ENCODE measurements around the gene RSF1.

Gene RSF1

GRCh38 chr11:77820565-77821348 lies at the start of gene RSF1, which contains the start of gene AAMDC (continued):
- TF ChIP-seq KLF1 (tag by site-specific recombination; IDR thresholded peaks at IDR 0.05) (0 out of 2 replicates have a peak, but pooled peaks have one; percentile 23), YY1 (tag by site-specific recombination; IDR thresholded peaks at IDR 0.05) (peak; percentile 84), ZNF777 (tag by site-specific recombination; IDR thresholded peaks at IDR 0.05; ENCODE audit: borderline replicate concordance) (peak; percentile 69; the same call in 1 of the 2 replicates), ZNF133 (tag by site-specific recombination; IDR thresholded peaks at IDR 0.05) (no peak), ZNF394 (tag by site-specific recombination; IDR thresholded peaks at IDR 0.05; ENCODE audit: borderline replicate concordance) (peak; percentile 52; the same call in 1 of the 2 replicates), ZNF529 (tag by site-specific recombination; IDR thresholded peaks at IDR 0.05; ENCODE audit: insufficient replicate concordance) (no peak), ZNF626 (tag by site-specific recombination; IDR thresholded peaks at IDR 0.05) (no peak), ZEB2 (tag by site-specific recombination; IDR thresholded peaks at IDR 0.05) (peak; percentile 43), BCL11A (tag by site-specific recombination; IDR thresholded peaks at IDR 0.05; ENCODE audit: low read depth) (no peak), ZNF639 (tag by site-specific recombination; IDR thresholded peaks at IDR 0.05) (peak; percentile 23; the same call in 1 of the 2 replicates), ZNF785 (tag by site-specific recombination; IDR thresholded peaks at IDR 0.05) (0 out of 2 replicates have a peak, but pooled peaks have one; percentile 29), ZNF280D (tag by site-specific recombination; IDR thresholded peaks at IDR 0.05) (no peak), ZNF211 (tag by site-specific recombination; IDR thresholded peaks at IDR 0.05; ENCODE audit: low read depth) (no peak), ZNF354C (tag by site-specific recombination; IDR thresholded peaks at IDR 0.05; ENCODE audit: borderline replicate concordance, low read depth) (no peak), KLF8 (tag by site-specific recombination; IDR thresholded peaks at IDR 0.05) (peak; percentile 86), ZNF514 (tag by site-specific recombination; IDR thresholded peaks at IDR 0.05) (no peak), ZNF174 (tag by site-specific recombination; IDR thresholded peaks at IDR 0.05) (no peak), ZNF48 (tag by site-specific recombination; IDR thresholded peaks at IDR 0.05) (no peak), KLF9 (tag by site-specific recombination; IDR thresholded peaks at IDR 0.05; ENCODE audit: low read depth) (peak; percentile 64), ZNF664 (tag by site-specific recombination; IDR thresholded peaks at IDR 0.05) (no peak), GLIS2 (tag by site-specific recombination; IDR thresholded peaks at IDR 0.05) (peak; percentile 1; the same call in 1 of the 2 replicates), ZXDB (tag by site-specific recombination; IDR thresholded peaks at IDR 0.05) (peak; percentile 21), ZNF555 (tag by site-specific recombination; conservative IDR thresholded peaks at IDR 0.05) (no peak), ZNF558 (tag by site-specific recombination; IDR thresholded peaks at IDR 0.05) (no peak; the same call in 1 of the 2 replicates), ZNF335 (tag by site-specific recombination; conservative IDR thresholded peaks at IDR 0.05) (peak; percentile 44), SP2 (tag by site-specific recombination; IDR thresholded peaks at IDR 0.05) (peak; percentile 89), ZBTB26 (tag by site-specific recombination; optimal IDR thresholded peaks at IDR 0.05) (peak; percentile 23), SP3 (tag by site-specific recombination; IDR thresholded peaks at IDR 0.05) (peak; percentile 90), ZNF23 (tag by site-specific recombination; IDR thresholded peaks at IDR 0.05; ENCODE audit: borderline replicate concordance) (no peak), ZBTB21 (tag by site-specific recombination; IDR thresholded peaks at IDR 0.05) (no peak; the same call in 1 of the 2 replicates), ZNF398 (tag by site-specific recombination; IDR thresholded peaks at IDR 0.05) (peak; percentile 84)

Measured in HEK293 (cell line).